Stimulated activated CD8-positive, alpha-beta memory T cell treated with anti-CD3 and anti-CD28 coated beads, Interleukin-4, amount 100 ng/mL, for 4 hours (primary cell): ENCODE measurements around the gene TMPRSS9.
A peak's percentile ranks its signal among the peaks of the same experiment; 100 is the strongest.

Experiments
- DNase-seq, 2 donors: peaks; one replicate each; pipeline ENCODE4 v3.0.0-alpha.2; 2020; ENCODE audit warnings: low read depth in 2 of 2, low spot score in 1 of 2

The TMPRSS9 gene

GRCh38 chr19:2361246-2362045, 1.4 kb downstream of the TMPRSS9 start:
- no peak for DNase-seq

- no peak for DNase-seq
These were observed 2.2 kb downstream of the TMPRSS9 start for GRCh38 chr19:2362046-2362969.

GRCh38 chr19:2362970-2363300, 2.9 kb downstream of the TMPRSS9 start:
- no peak for DNase-seq

- no peak for DNase-seq
These were observed 3.4 kb downstream of the TMPRSS9 start for GRCh38 chr19:2363419-2363818.

- no peak for DNase-seq
These were observed 5.3 kb downstream of the TMPRSS9 start for GRCh38 chr19:2365201-2365970.

- no peak for DNase-seq
These were observed 11.6 kb downstream of the TMPRSS9 start for GRCh38 chr19:2371656-2372055.

GRCh38 chr19:2372076-2372612, 12.1 kb downstream of the TMPRSS9 start:
- no peak for DNase-seq

GRCh38 chr19:2374808-2375207, 14.7 kb downstream of the TMPRSS9 start:
- DNase-seq: no peak

- no peak for DNase-seq
These were observed 15.5 kb downstream of the TMPRSS9 start for GRCh38 chr19:2375353-2376121.

GRCh38 chr19:2376784-2377519, 16.9 kb downstream of the TMPRSS9 start:
- DNase-seq: no peak

- no peak for DNase-seq
These were observed 20.5 kb downstream of the TMPRSS9 start for GRCh38 chr19:2380567-2380966.

GRCh38 chr19:2381148-2381820, 21.2 kb downstream of the TMPRSS9 start:
- DNase-seq: no peak

GRCh38 chr19:2382530-2383222, 22.6 kb downstream of the TMPRSS9 start:
- DNase-seq: no peak

- DNase-seq: no peak
These were observed 25.1 kb downstream of the TMPRSS9 start for GRCh38 chr19:2385053-2385721.

- DNase-seq: no peak
These were observed 27.6 kb downstream of the TMPRSS9 start for GRCh38 chr19:2387367-2388288.

- no peak for DNase-seq
These were observed 29.5 kb downstream of the TMPRSS9 start for GRCh38 chr19:2389594-2389993.

GRCh38 chr19:2391118-2391725, 31.2 kb downstream of the TMPRSS9 start:
- DNase-seq: peak in 1 of 2 donors; percentile 4
